GM23248 (cell line): Measurements from ENCODE around the gene TMEM236.

ENCODE experiments used
- EZH2 ChIP-seq: fragments of 200-600 bp; sonication (generic); IDR thresholded peaks from 2 replicates; pipeline ENCODE4 v1.6.1; 2018; ENCODE audit warnings: antibody characterized with exemption, mild to moderate bottlenecking; ENCODE audit not compliant: insufficient read depth, poor library complexity, severe bottlenecking
- EZH2phosphoT487 ChIP-seq: fragments of 200-600 bp; sonication (generic); IDR thresholded peaks from 2 replicates; pipeline ENCODE4 v1.6.1; 2018; ENCODE audit warnings: antibody characterized with exemption, moderate library complexity, mild to moderate bottlenecking, low read depth; ENCODE audit not compliant: insufficient read depth

DNA sequence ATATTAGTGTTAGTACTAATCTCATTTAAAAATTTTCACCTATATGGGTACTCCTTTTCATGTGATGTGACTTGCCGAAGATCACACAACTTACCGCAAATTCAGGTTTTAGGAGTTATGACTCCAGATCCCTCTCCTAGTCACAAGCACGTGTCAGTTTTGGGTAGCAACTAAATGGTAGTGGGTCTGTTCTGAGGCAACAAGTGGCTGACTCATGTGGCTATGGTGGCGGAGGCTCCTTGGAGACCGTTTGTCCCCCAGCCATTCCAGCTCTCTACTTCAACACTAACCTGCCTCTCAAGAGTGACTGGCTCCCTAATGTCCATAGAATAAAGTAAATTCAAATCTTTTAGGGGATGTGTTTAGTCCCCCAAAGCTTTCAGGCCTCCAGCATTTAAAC is 96.6 kb downstream of the TMEM236 start:
- TF ChIP-seq EZH2phosphoT487 (no peak), EZH2 (no peak)
